Ramos (cell line): ENCODE results near the gene ETS1.

Source experiments
- in situ Hi-C: fragments of 300-500 bp; cut with MboI; formaldehyde crosslinking; loops from one replicate; pipeline ENCODE4 v1.14.3; 2022; ENCODE audit warnings: low sequenced_read_pairs; ENCODE audit not compliant: unreplicated experiment

Gene ETS1

GRCh38 chr11:128524172-128524571 lies 63.2 kb downstream of the ETS1 start:
- in situ Hi-C loops: loop anchor here (5.0 kb wide), 1 partner anchor 52 kb away; no protein-coding TSS in a partner anchor

- in situ Hi-C loops: loop anchor here (5.0 kb wide), 1 partner anchor 51 kb away; no protein-coding TSS in a partner anchor
Measured at GRCh38 chr11:128523641-128524040, 63.7 kb downstream of the ETS1 start.

GRCh38 chr11:128522943-128523518 lies 64.3 kb downstream of the ETS1 start:
- in situ Hi-C loops: loop anchor here (5.0 kb wide), 1 partner anchor 51 kb away; no protein-coding TSS in a partner anchor

- in situ Hi-C loops: loop anchor here (5.0 kb wide), 1 partner anchor 50 kb away; no protein-coding TSS in a partner anchor
Measured at GRCh38 chr11:128522055-128522942, 65.1 kb downstream of the ETS1 start.

- in situ Hi-C loops: loop anchor here (5.0 kb wide), 1 partner anchor 49 kb away; no protein-coding TSS in a partner anchor
Measured at GRCh38 chr11:128521682-128522054, 65.7 kb downstream of the ETS1 start.

- in situ Hi-C loops: loop anchor here (5.0 kb wide), 1 partner anchor 49 kb away; no protein-coding TSS in a partner anchor
Measured at GRCh38 chr11:128520888-128521681, 66.3 kb downstream of the ETS1 start.

- in situ Hi-C loops: loop anchor here (5.0 kb wide), 1 partner anchor 48 kb away; no protein-coding TSS in a partner anchor
Measured at GRCh38 chr11:128520206-128520887, 67.0 kb downstream of the ETS1 start.

- in situ Hi-C loops: no loop called here
Measured at GRCh38 chr11:128519338-128519737, 68.0 kb downstream of the ETS1 start.

- in situ Hi-C loops: no loop called here
Measured at GRCh38 chr11:128518493-128519207, 68.7 kb downstream of the ETS1 start.

GRCh38 chr11:128517451-128518230 lies 69.7 kb downstream of the ETS1 start:
- in situ Hi-C loops: no loop called here

- in situ Hi-C loops: no loop called here
Measured at GRCh38 chr11:128516886-128517285, 70.5 kb downstream of the ETS1 start.

GRCh38 chr11:128515826-128516778 lies 71.3 kb downstream of the ETS1 start:
- in situ Hi-C loops: no loop called here

GRCh38 chr11:128515086-128515485 lies 72.3 kb downstream of the ETS1 start:
- in situ Hi-C loops: no loop called here

- in situ Hi-C loops: no loop called here
Measured at GRCh38 chr11:128513915-128514681, 73.3 kb downstream of the ETS1 start.

GRCh38 chr11:128512474-128512996 lies 74.8 kb downstream of the ETS1 start:
- in situ Hi-C loops: no loop called here

- in situ Hi-C loops: no loop called here
Measured at GRCh38 chr11:128511712-128512111, 75.6 kb downstream of the ETS1 start.
